Memory B cell (primary cell): ENCODE measurements around the gene TM9SF3.

Experiments used
- ATAC-seq: fragments of 150-1000 bp; cut with Tn5 transposase; 2 replicates; pipeline ENCODE4 v1.10.0; 2021; ENCODE audit warnings: low read depth, mild to moderate bottlenecking, moderate library complexity
- DNase-seq, 2 donors: peaks; one replicate each; pipeline ENCODE4 v3.0.0; 2022; ENCODE audit warnings: low spot score in 2 of 2
- H3K27ac Mint-ChIP-seq: one replicate; pipeline ENCODE4 v1.8.0; 2022; ENCODE audit warnings: mild to moderate bottlenecking, moderate library complexity, mixed read lengths
- H3K27me3 Mint-ChIP-seq: one replicate; pipeline ENCODE4 v1.8.0; 2022; ENCODE audit warnings: mixed read lengths
- H3K36me3 Mint-ChIP-seq: one replicate; pipeline ENCODE4 v1.8.0; 2022; ENCODE audit warnings: mild to moderate bottlenecking, mixed read lengths
- H3K4me1 Mint-ChIP-seq: one replicate; pipeline ENCODE4 v1.8.0; 2022; ENCODE audit warnings: mixed read lengths
- H3K4me3 Mint-ChIP-seq: one replicate; pipeline ENCODE4 v1.8.0; 2022; ENCODE audit warnings: mild to moderate bottlenecking, moderate library complexity, mixed read lengths
- H3K9me3 Mint-ChIP-seq: one replicate; pipeline ENCODE4 v1.8.0; 2022; ENCODE audit warnings: mixed read lengths

The TM9SF3 gene

GRCh38 chr10:96529634-96530279 is 57.1 kb downstream of the TM9SF3 start:
- Mint-ChIP-seq H3K36me3 (peaks cover 32% of the 10 kb centered on the region), H3K27me3 (no peaks in the 10 kb centered on the region), H3K4me1 (no peaks in the 10 kb centered on the region), H3K4me3 (no peak overlapping the region), H3K9me3 (no peaks in the 10 kb centered on the region), H3K27ac (no peak overlapping the region)
- no peak for ATAC-seq
- DNase-seq: no peak

- DNase-seq (no peak), ATAC-seq (no peak)
- H3K4me1 Mint-ChIP-seq: no peaks in the 10 kb centered on the region
- H3K4me3 Mint-ChIP-seq: no peak overlapping the region
- H3K27me3 Mint-ChIP-seq: no peaks in the 10 kb centered on the region
- H3K9me3 Mint-ChIP-seq: no peaks in the 10 kb centered on the region
- H3K36me3 Mint-ChIP-seq: peaks cover 31% of the 10 kb centered on the region
- H3K27ac Mint-ChIP-seq: no peak overlapping the region
Measured at GRCh38 chr10:96524741-96525140, 62.1 kb downstream of the TM9SF3 start.

- ATAC-seq (no peak), DNase-seq (no peak)
- Mint-ChIP-seq H3K27me3 (no peaks in the 10 kb centered on the region), H3K27ac (no peak overlapping the region), H3K9me3 (no peaks in the 10 kb centered on the region), H3K4me1 (peaks cover 10% of the 10 kb centered on the region), H3K4me3 (no peak overlapping the region), H3K36me3 (peaks cover 9% of the 10 kb centered on the region)
Measured at GRCh38 chr10:96517284-96517683, 69.5 kb downstream of the TM9SF3 start.

GRCh38 chr10:96516337-96516736 is 70.5 kb downstream of the TM9SF3 start:
- DNase-seq (no peak), ATAC-seq (no peak)
- no peak overlapping the region for H3K27ac Mint-ChIP-seq
- H3K9me3 Mint-ChIP-seq: no peaks in the 10 kb centered on the region
- H3K4me1 Mint-ChIP-seq: peaks cover 16% of the 10 kb centered on the region
- no peak overlapping the region for H3K4me3 Mint-ChIP-seq
- H3K36me3 Mint-ChIP-seq: peaks cover 5% of the 10 kb centered on the region
- no peaks in the 10 kb centered on the region for H3K27me3 Mint-ChIP-seq

- Mint-ChIP-seq H3K9me3 (no peaks in the 10 kb centered on the region), H3K4me1 (peaks cover 16% of the 10 kb centered on the region), H3K36me3 (no peaks in the 10 kb centered on the region), H3K4me3 (peak within 1 kb of the TSS; percentile 86), H3K27ac (peak within 1 kb of the TSS; percentile 41), H3K27me3 (no peaks in the 10 kb centered on the region)
- DNase-seq: peak in 1 of 2 donors; percentile 38
- ATAC-seq: peak; percentile 69
Measured at GRCh38 chr10:96513698-96514561, 72.9 kb downstream of the TM9SF3 start, which contains the start of gene TLL2. TLL2 (minus strand) TSS chr10:96513926; CDS start chr10:96513685, 241 bp downstream.

DNA sequence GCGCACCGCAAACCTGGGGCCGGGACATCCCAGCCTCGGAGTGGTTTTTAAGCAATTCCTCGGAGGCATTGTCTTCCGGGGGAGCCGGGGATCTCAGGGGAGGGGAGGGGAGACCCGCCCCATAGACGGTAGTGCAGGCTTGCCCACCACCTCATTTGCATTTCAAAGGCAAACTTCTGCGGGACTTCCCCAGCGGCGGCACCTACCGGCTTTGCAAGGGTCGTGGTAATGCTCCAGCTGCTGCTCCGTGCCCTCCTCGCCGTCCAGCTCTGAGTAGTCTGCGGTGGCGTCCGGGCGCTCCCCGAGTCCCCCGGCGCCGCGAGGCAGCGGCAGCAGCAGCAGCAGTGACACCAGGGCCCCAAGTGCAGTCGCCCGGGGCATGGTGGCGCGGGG is 73.5 kb downstream of the TM9SF3 start:
- Mint-ChIP-seq H3K4me1 (peaks cover 16% of the 10 kb centered on the region), H3K9me3 (no peaks in the 10 kb centered on the region), H3K36me3 (no peaks in the 10 kb centered on the region), H3K4me3 (peak overlapping the region; percentile 86), H3K27ac (no peak overlapping the region), H3K27me3 (no peaks in the 10 kb centered on the region)
- peak in 1 of 2 donors; percentile 54 for DNase-seq
- ATAC-seq: peak; percentile 57

GRCh38 chr10:96512524-96513304 is 74.1 kb downstream of the TM9SF3 start:
- H3K27me3 Mint-ChIP-seq: no peaks in the 10 kb centered on the region
- no peak overlapping the region for H3K27ac Mint-ChIP-seq
- H3K4me1 Mint-ChIP-seq: peaks cover 16% of the 10 kb centered on the region
- H3K4me3 Mint-ChIP-seq: peak overlapping the region; percentile 86
- ATAC-seq: no peak
- H3K9me3 Mint-ChIP-seq: no peaks in the 10 kb centered on the region
- peak in 1 of 2 donors; percentile 25 for DNase-seq
- H3K36me3 Mint-ChIP-seq: no peaks in the 10 kb centered on the region

GRCh38 chr10:96511044-96511945 is 75.5 kb downstream of the TM9SF3 start:
- DNase-seq (no peak), ATAC-seq (no peak)
- H3K9me3 Mint-ChIP-seq: no peaks in the 10 kb centered on the region
- no peaks in the 10 kb centered on the region for H3K36me3 Mint-ChIP-seq
- no peak overlapping the region for H3K27ac Mint-ChIP-seq
- H3K27me3 Mint-ChIP-seq: no peaks in the 10 kb centered on the region
- H3K4me3 Mint-ChIP-seq: peak overlapping the region; percentile 86
- H3K4me1 Mint-ChIP-seq: peaks cover 16% of the 10 kb centered on the region

- Mint-ChIP-seq H3K27ac (no peak overlapping the region), H3K9me3 (no peaks in the 10 kb centered on the region), H3K27me3 (no peaks in the 10 kb centered on the region), H3K36me3 (no peaks in the 10 kb centered on the region), H3K4me1 (peaks cover 12% of the 10 kb centered on the region), H3K4me3 (no peak overlapping the region)
- ATAC-seq: no peak
- no peak for DNase-seq
Measured at GRCh38 chr10:96509017-96509641, 77.7 kb downstream of the TM9SF3 start.

GRCh38 chr10:96507044-96507443 is 79.8 kb downstream of the TM9SF3 start:
- ATAC-seq: no peak
- no peak overlapping the region for H3K4me3 Mint-ChIP-seq
- no peaks in the 10 kb centered on the region for H3K9me3 Mint-ChIP-seq
- peaks cover 3% of the 10 kb centered on the region for H3K4me1 Mint-ChIP-seq
- DNase-seq: no peak
- peaks cover 3% of the 10 kb centered on the region for H3K27me3 Mint-ChIP-seq
- H3K36me3 Mint-ChIP-seq: no peaks in the 10 kb centered on the region
- no peak overlapping the region for H3K27ac Mint-ChIP-seq

- Mint-ChIP-seq H3K9me3 (no peaks in the 10 kb centered on the region), H3K4me3 (no peak overlapping the region), H3K27me3 (peaks cover 6% of the 10 kb centered on the region), H3K27ac (no peak overlapping the region), H3K4me1 (no peaks in the 10 kb centered on the region), H3K36me3 (no peaks in the 10 kb centered on the region)
- DNase-seq: no peak
- ATAC-seq: no peak
Measured at GRCh38 chr10:96505150-96506136, 81.4 kb downstream of the TM9SF3 start.
